Measurements from ENCODE around the gene ATL3.

ATL3 gene, protein sequence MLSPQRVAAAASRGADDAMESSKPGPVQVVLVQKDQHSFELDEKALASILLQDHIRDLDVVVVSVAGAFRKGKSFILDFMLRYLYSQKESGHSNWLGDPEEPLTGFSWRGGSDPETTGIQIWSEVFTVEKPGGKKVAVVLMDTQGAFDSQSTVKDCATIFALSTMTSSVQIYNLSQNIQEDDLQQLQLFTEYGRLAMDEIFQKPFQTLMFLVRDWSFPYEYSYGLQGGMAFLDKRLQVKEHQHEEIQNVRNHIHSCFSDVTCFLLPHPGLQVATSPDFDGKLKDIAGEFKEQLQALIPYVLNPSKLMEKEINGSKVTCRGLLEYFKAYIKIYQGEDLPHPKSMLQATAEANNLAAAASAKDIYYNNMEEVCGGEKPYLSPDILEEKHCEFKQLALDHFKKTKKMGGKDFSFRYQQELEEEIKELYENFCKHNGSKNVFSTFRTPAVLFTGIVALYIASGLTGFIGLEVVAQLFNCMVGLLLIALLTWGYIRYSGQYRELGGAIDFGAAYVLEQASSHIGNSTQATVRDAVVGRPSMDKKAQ

DNA sequence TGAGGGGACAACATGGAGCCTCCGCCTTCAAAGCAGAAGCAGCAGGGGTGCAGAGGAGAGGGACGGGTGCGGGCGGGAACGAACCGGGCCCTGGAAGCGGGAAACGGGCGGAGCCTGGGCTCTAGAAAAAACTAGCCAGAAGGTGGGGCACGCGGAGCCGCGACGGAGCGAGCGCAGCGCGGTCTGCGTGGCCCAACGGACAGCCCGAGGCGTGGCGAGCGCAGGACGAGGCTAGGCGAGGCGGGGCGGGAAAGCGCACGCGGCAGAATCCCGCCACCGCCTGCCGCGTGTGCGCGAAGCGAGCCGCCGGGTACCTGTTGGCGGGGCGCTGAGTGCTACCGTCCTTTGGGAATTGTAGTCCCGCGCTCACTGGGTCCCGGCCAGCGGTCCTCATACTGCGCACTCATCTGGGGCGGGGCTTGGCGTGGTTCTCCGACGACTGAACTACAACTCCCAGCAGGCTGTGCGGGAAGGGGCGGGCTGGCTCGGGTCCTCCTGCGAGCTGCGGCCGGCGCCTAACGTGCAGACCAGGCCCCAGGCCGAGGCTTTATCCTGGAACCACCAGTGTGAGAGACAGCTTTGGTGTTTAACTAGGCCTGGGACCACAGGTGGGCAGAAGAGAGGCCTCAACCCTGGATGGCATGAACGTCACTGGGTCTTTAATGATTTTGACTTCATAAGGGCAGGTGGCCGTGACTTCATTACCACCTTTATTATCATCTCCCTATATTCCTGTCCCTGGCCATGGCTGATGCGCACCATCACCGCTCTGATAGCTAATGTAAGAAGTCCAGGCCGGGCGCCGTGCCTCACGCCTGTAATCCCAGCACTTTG, at the start of gene ATL3:
Gene ATL3, minus strand, starts transcription at position 55 of the 834 bp plus-strand sequence. Its CDS starts 41 bp downstream, at position 14.
- DNase-seq (ENCODE audit: low read depth, low spot score) = peak; percentile 65
- Histone ChIP-seq H3K27ac (peak within 1 kb of the TSS; percentile 76), H3K9ac (ENCODE audit: insufficient read length) (peak within 1 kb of the TSS; percentile 93), H3K9me3 (ENCODE audit: low read depth, low read length) (no peaks in the 10 kb centered on the region), H3K36me3 (ENCODE audit: insufficient read depth, low read length) (peaks cover 4% of the 10 kb centered on the region; the same call in 1 of the 2 replicates), H3K4me3 (peak within 1 kb of the TSS; percentile 95)
- TF ChIP-seq EZH2 (IDR thresholded peaks at IDR 0.05) = no peak
- TF ChIP-seq FOXP2 (optimal IDR thresholded peaks at IDR 0.05; ENCODE audit: control extremely low read depth, extremely low read length, insufficient read depth) = no peak
- TF ChIP-seq POLR2AphosphoS5 (IDR thresholded peaks at IDR 0.05; ENCODE audit: borderline replicate concordance, low read depth, low read length) = peak; percentile 66

DNA sequence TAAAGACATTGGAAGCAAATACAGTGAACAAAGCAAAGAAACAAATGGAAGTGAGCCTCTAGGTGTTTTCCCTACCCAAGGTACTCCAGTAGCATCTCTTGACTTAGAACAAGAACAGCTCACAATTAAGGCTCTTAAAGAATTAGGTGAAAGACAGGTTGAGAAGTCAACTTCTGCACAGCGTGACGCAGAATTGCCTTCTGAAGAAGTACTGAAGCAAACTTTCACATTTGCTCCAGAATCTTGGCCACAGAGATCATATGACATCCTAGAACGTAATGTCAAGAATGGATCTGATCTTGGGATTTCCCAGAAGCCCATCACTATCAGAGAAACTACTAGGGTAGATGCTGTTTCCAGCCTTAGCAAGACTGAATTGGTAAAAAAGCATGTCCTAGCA, 49.4 kb upstream of the ATL3 start:
- TF ChIP-seq FOXP2 (optimal IDR thresholded peaks at IDR 0.05; ENCODE audit: control extremely low read depth, extremely low read length, insufficient read depth) (no peak), EZH2 (IDR thresholded peaks at IDR 0.05) (no peak)
- H3K9me3 ChIP-seq (ENCODE audit: low read depth, low read length) = no peaks in the 10 kb centered on the region
- H3K27ac ChIP-seq = no peak overlapping the region
- no peak overlapping the region for H3K9ac ChIP-seq (ENCODE audit: insufficient read length)
- H3K4me3 ChIP-seq = no peak overlapping the region
- peaks cover 30% of the 10 kb centered on the region for H3K36me3 ChIP-seq (ENCODE audit: insufficient read depth, low read length)
- no peak for DNase-seq (ENCODE audit: low read depth, low spot score)

DNA sequence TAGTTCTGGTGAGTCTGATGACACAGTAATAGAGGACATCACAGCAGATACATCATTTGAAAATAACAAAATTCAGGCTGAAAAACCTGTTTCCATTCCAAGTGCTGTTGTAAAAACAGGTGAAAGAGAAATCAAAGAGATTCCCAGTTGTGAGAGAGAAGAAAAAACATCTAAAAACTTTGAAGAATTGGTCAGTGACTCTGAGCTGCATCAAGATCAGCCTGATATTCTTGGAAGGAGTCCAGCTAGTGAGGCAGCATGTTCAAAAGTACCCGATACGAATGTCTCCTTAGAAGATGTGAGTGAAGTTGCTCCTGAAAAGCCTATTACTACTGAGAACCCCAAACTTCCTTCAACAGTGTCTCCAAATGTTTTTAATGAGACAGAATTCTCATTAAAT, 48.8 kb upstream of the ATL3 start:
- no peaks in the 10 kb centered on the region for H3K9me3 ChIP-seq (ENCODE audit: low read depth, low read length)
- H3K4me3 ChIP-seq = no peak overlapping the region
- TF ChIP-seq FOXP2 (optimal IDR thresholded peaks at IDR 0.05; ENCODE audit: control extremely low read depth, extremely low read length, insufficient read depth) (no peak), EZH2 (IDR thresholded peaks at IDR 0.05) (no peak), POLR2AphosphoS5 (IDR thresholded peaks at IDR 0.05; ENCODE audit: borderline replicate concordance, low read depth, low read length) (no peak)
- no peak overlapping the region for H3K27ac ChIP-seq
- peaks cover 36% of the 10 kb centered on the region for H3K36me3 ChIP-seq (ENCODE audit: insufficient read depth, low read length)
- no peak for DNase-seq (ENCODE audit: low read depth, low spot score)
- H3K9ac ChIP-seq (ENCODE audit: insufficient read length) = no peak overlapping the region

DNA sequence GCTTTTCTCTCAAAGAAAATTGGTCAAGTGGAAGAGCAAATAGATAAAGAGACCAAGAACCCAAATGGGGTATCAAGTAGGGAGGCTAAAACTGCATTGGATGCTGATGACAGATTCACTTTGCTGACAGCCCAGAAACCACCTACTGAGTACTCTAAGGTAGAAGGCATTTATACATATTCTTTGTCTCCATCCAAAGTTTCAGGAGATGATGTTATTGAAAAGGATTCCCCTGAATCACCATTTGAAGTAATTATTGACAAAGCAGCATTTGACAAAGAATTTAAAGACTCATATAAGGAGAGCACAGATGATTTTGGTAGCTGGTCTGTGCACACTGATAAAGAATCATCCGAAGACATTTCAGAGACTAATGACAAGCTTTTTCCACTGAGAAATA, 47.8 kb upstream of the ATL3 start:
- TF ChIP-seq FOXP2 (optimal IDR thresholded peaks at IDR 0.05; ENCODE audit: control extremely low read depth, extremely low read length, insufficient read depth) = no peak
- TF ChIP-seq POLR2AphosphoS5 (IDR thresholded peaks at IDR 0.05; ENCODE audit: borderline replicate concordance, low read depth, low read length) = no peak
- no peak for TF ChIP-seq EZH2 (IDR thresholded peaks at IDR 0.05)
- H3K27ac ChIP-seq = no peak overlapping the region
- peaks cover 39% of the 10 kb centered on the region for H3K36me3 ChIP-seq (ENCODE audit: insufficient read depth, low read length)
- H3K9me3 ChIP-seq (ENCODE audit: low read depth, low read length) = no peaks in the 10 kb centered on the region
- H3K4me3 ChIP-seq = no peak overlapping the region
- no peak overlapping the region for H3K9ac ChIP-seq (ENCODE audit: insufficient read length)
- DNase-seq (ENCODE audit: low read depth, low spot score) = no peak

DNA sequence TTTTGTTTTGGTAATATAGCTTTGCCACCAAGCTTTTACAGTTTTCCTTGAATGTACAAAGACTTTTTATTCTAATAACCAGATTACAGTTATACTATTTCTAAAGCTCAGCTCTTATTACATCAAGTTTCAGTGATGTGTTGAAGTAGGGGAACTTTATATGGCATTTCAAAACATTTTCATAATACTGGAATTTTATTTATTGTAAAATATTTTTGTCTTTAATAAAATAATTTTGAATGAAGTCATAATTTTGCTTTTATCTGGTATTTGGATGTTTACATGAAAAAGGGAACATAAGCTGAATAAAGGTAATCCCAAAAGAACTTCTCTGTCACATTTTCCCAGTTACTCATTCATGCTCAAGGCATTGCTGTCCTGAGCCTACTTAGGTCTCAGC, 44.9 kb upstream of the ATL3 start:
- H3K36me3 ChIP-seq (ENCODE audit: insufficient read depth, low read length) = peaks cover 43% of the 10 kb centered on the region
- H3K27ac ChIP-seq = no peak overlapping the region
- no peak overlapping the region for H3K9ac ChIP-seq (ENCODE audit: insufficient read length)
- DNase-seq (ENCODE audit: low read depth, low spot score) = no peak
- H3K4me3 ChIP-seq = no peak overlapping the region
- no peaks in the 10 kb centered on the region for H3K9me3 ChIP-seq (ENCODE audit: low read depth, low read length)
- TF ChIP-seq EZH2 (IDR thresholded peaks at IDR 0.05) (no peak), FOXP2 (optimal IDR thresholded peaks at IDR 0.05; ENCODE audit: control extremely low read depth, extremely low read length, insufficient read depth) (no peak), POLR2AphosphoS5 (IDR thresholded peaks at IDR 0.05; ENCODE audit: borderline replicate concordance, low read depth, low read length) (no peak)

DNA sequence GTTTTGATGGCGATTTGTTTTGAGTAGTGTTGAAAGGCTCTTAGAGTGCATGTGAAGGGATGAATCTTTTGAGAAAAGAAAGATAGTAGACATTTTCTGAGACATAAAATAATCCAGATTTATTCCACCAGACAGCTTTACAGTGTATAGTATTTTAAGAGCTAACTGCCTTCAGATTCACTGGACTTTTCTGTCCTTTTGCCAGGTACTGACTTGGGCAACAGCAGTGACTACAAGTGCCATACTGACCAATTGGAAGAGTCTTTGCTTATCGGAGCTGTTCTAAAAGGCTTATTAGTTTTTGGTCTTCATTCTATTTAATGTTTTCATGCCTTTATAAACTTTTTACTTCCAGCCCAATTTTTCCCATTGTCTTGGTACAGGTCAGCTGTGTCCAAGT, 42.6 kb upstream of the ATL3 start:
- Histone ChIP-seq H3K9ac (ENCODE audit: insufficient read length) (no peak overlapping the region), H3K9me3 (ENCODE audit: low read depth, low read length) (no peaks in the 10 kb centered on the region), H3K4me3 (no peak overlapping the region), H3K27ac (no peak overlapping the region), H3K36me3 (ENCODE audit: insufficient read depth, low read length) (peaks cover 22% of the 10 kb centered on the region)
- TF ChIP-seq POLR2AphosphoS5 (IDR thresholded peaks at IDR 0.05; ENCODE audit: borderline replicate concordance, low read depth, low read length) (no peak), FOXP2 (optimal IDR thresholded peaks at IDR 0.05; ENCODE audit: control extremely low read depth, extremely low read length, insufficient read depth) (no peak), EZH2 (IDR thresholded peaks at IDR 0.05) (no peak)
- no peak for DNase-seq (ENCODE audit: low read depth, low spot score)

DNA sequence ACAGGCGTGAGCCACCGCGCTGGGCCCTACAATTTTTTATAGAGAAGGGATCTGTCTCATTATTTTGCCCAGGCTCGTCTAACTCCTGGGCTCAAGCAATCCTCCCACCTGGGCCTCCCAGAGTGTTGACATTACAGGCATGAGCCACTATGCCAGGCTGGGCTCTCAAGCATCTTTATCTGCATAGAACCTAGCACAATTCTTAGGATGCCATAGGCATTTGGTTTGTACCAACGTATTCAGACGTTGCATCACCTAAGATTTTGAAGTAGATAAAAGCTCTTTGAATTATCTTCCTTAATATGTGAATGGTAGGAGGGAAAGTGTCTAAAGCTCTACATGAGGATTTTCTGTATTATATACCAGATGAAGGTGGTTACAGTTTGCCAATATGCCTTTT, 40.7 kb upstream of the ATL3 start:
- Histone ChIP-seq H3K36me3 (ENCODE audit: insufficient read depth, low read length) (peaks cover 19% of the 10 kb centered on the region), H3K27ac (no peak overlapping the region), H3K4me3 (no peak overlapping the region), H3K9me3 (ENCODE audit: low read depth, low read length) (no peaks in the 10 kb centered on the region), H3K9ac (ENCODE audit: insufficient read length) (no peak overlapping the region)
- no peak for DNase-seq (ENCODE audit: low read depth, low spot score)
- no peak for TF ChIP-seq POLR2AphosphoS5 (IDR thresholded peaks at IDR 0.05; ENCODE audit: borderline replicate concordance, low read depth, low read length)
- no peak for TF ChIP-seq EZH2 (IDR thresholded peaks at IDR 0.05)
- TF ChIP-seq FOXP2 (optimal IDR thresholded peaks at IDR 0.05; ENCODE audit: control extremely low read depth, extremely low read length, insufficient read depth) = no peak
